H1 (cell line): Measurements from ENCODE around the gene CEACAM16. TPM values are rescaled to one million over a fixed set of nuclear protein-coding genes. Genes with fewer than 3 reads are reported as not detected.

Source experiments
- CTCF ChIA-PET: fragments of 300-600 bp; sonication (Branson Sonifier 250); formaldehyde crosslinking; loops from one replicate; lab custom pipeline; 2021; ENCODE audit not compliant: partially characterized antibody; lab: Charles Lee
- POLR2A ChIA-PET: fragments of 300-600 bp; sonication (Branson Sonifier 250); formaldehyde crosslinking; loops from one replicate; lab custom pipeline; 2021; ENCODE audit warnings: inconsistent platforms; ENCODE audit not compliant: partially characterized antibody; lab: Charles Lee
- DNase-seq, 2 experiments: peaks; one replicate each; pipeline versions ENCODE4 v3.0.0 to v3.0.0-alpha.2; 2010 to 2022; ENCODE audit warnings: low spot score in 2 of 2, low read depth in 1 of 2, mixed read lengths in 1 of 2
- FAIRE-seq: peaks from 2 replicates; lab custom pipeline; 2011; peaks lifted over from hg19 to GRCh38; lab: Jason Lieb, UNC
- H2AFZ ChIP-seq: 2 replicates; pipeline ENCODE4 v1.8.1; 2012; ENCODE audit warnings: low read length, inconsistent platforms
- H2AK5ac ChIP-seq: 2 replicates; pipeline ENCODE4 v1.6.1; 2013; ENCODE audit warnings: low read depth, low read length
- H2BK120ac ChIP-seq: replicated peaks from 2 replicates; pipeline ENCODE3; 2013; ENCODE audit warnings: low read depth, low read length, inconsistent platforms
- H2BK12ac ChIP-seq: 2 replicates; pipeline ENCODE4 v1.6.1; 2013; ENCODE audit warnings: low read depth, low read length
- H2BK15ac ChIP-seq: 2 replicates; pipeline ENCODE4 v1.6.1; 2013; ENCODE audit warnings: low read length
- H2BK20ac ChIP-seq: 2 replicates; pipeline ENCODE4 v1.6.1; 2013; ENCODE audit warnings: low read length
- H2BK5ac ChIP-seq: 2 replicates; pipeline ENCODE4 v1.6.1; 2013; ENCODE audit warnings: low read depth, low read length
- H3K14ac ChIP-seq: 2 replicates; pipeline ENCODE4 v1.6.1; 2013; ENCODE audit warnings: inconsistent platforms; ENCODE audit not compliant: insufficient read length
- H3K18ac ChIP-seq: 2 replicates; pipeline ENCODE4 v1.6.1; 2013; ENCODE audit warnings: low read length; ENCODE audit errors: extremely low read depth
- H3K23ac ChIP-seq: 2 replicates; pipeline ENCODE4 v1.6.1; 2013; ENCODE audit warnings: inconsistent platforms; ENCODE audit not compliant: insufficient read length
- H3K23me2 ChIP-seq: 2 replicates; pipeline ENCODE4 v1.6.1; 2013; ENCODE audit warnings: low read depth, low read length
- H3K27ac ChIP-seq: 2 replicates; pipeline ENCODE4 v1.6.1; 2011; ENCODE audit warnings: low read depth, low read length, inconsistent platforms
- H3K27me3 ChIP-seq, 4 experiments: replicated peaks in 1 of 4; 1 replicate in 1 of 4; 2 replicates in 3 of 4; pipeline versions ENCODE4 v1.6.1 to v1.8.1; 2011 to 2013; ENCODE audit warnings: low read length in 3 of 4, mild to moderate bottlenecking in 3 of 4, inconsistent platforms in 2 of 4, mixed read lengths in 2 of 4, moderate library complexity in 1 of 4; ENCODE audit not compliant: control insufficient read depth in 3 of 4, insufficient read depth in 3 of 4; ENCODE audit errors: extremely low read depth in 1 of 4
- H3K36me3 ChIP-seq, 4 experiments: 2 replicates each; pipeline versions ENCODE4 v1.6.1 to v1.8.1; 2011 to 2013; ENCODE audit warnings: mild to moderate bottlenecking in 4 of 4, low read length in 3 of 4, moderate library complexity in 2 of 4, control low read depth in 1 of 4, inconsistent platforms in 1 of 4; ENCODE audit not compliant: insufficient read depth in 4 of 4, control insufficient read depth in 2 of 4
- H3K4ac ChIP-seq: replicated peaks from 2 replicates; pipeline ENCODE3; 2013; ENCODE audit warnings: low read length, low read depth, mixed read lengths, inconsistent platforms; ENCODE audit not compliant: insufficient read length
- H3K4me1 ChIP-seq, 4 experiments: replicated peaks in 1 of 4; 1 replicate in 1 of 4; 2 replicates in 3 of 4; pipeline versions ENCODE4 v1.6.1 to v1.8.1; 2011 to 2013; ENCODE audit warnings: low read length in 3 of 4, inconsistent platforms in 2 of 4, mixed read lengths in 1 of 4; ENCODE audit not compliant: insufficient read depth in 4 of 4, control insufficient read depth in 3 of 4
- H3K4me2 ChIP-seq, 2 experiments: 2 replicates each; pipeline versions ENCODE4 v1.6.1 to v1.8.1; 2011 to 2013; ENCODE audit warnings: low read depth in 2 of 2, low read length in 2 of 2, control low read depth in 1 of 2, inconsistent platforms in 1 of 2, mild to moderate bottlenecking in 1 of 2; ENCODE audit not compliant: insufficient read depth in 1 of 2
- H3K4me3 ChIP-seq, 4 experiments: fragments of 200-600, 300-600 bp in 1 of 4; sonication (generic), shearing (Covaris generic), sonication (Bioruptor Twin) in 1 of 4; 2 replicates each; pipeline versions ENCODE4 v1.5.1 to v1.8.1; 2011 to 2016; ENCODE audit warnings: low read length in 4 of 4, low read depth in 3 of 4, control low read depth in 2 of 4, inconsistent platforms in 2 of 4, mild to moderate bottlenecking in 2 of 4, mixed read lengths in 1 of 4, moderate library complexity in 1 of 4; ENCODE audit not compliant: insufficient read depth in 2 of 4; ENCODE audit errors: extremely low read depth in 1 of 4
- H3K56ac ChIP-seq: replicated peaks from 2 replicates; pipeline ENCODE3; 2013; ENCODE audit warnings: low read depth, mild to moderate bottlenecking, mixed read lengths, low read length, inconsistent platforms; ENCODE audit not compliant: insufficient read length
- H3K79me1 ChIP-seq: 2 replicates; pipeline ENCODE4 v1.6.1; 2013; ENCODE audit warnings: low read depth, low read length, control low read depth
- H3K79me2 ChIP-seq, 2 experiments: 2 replicates each; pipeline versions ENCODE4 v1.6.1 to v1.8.1; 2012 to 2013; ENCODE audit warnings: low read length in 2 of 2, mild to moderate bottlenecking in 2 of 2, inconsistent platforms in 1 of 2; ENCODE audit not compliant: insufficient read depth in 2 of 2, control insufficient read depth in 1 of 2
- H3K9ac ChIP-seq, 4 experiments: replicated peaks in 1 of 4; 1 replicate in 1 of 4; 2 replicates in 3 of 4; pipeline versions ENCODE4 v1.6.1 to v1.8.1; 2011 to 2013; ENCODE audit warnings: low read depth in 3 of 4, low read length in 3 of 4, control low read depth in 2 of 4, mild to moderate bottlenecking in 2 of 4, moderate library complexity in 2 of 4, inconsistent platforms in 1 of 4; ENCODE audit errors: extremely low read depth in 1 of 4
- H3K9me3 ChIP-seq, 2 experiments: 2 replicates each; pipeline versions ENCODE4 v1.6.1 to v1.8.1; 2012 to 2013; ENCODE audit warnings: mild to moderate bottlenecking in 2 of 2, moderate library complexity in 2 of 2, control low read depth in 1 of 2, inconsistent platforms in 1 of 2, low read depth in 1 of 2, low read length in 1 of 2, mixed read lengths in 1 of 2; ENCODE audit not compliant: insufficient read depth in 2 of 2
- H4K20me1 ChIP-seq, 2 experiments: replicated peaks in 1 of 2; 2 replicates each; pipeline versions ENCODE3 to v1.8.1; 2011 to 2013; ENCODE audit warnings: inconsistent platforms in 2 of 2, low read length in 2 of 2, mild to moderate bottlenecking in 1 of 2; ENCODE audit not compliant: insufficient read depth in 2 of 2, control insufficient read depth in 1 of 2
- H4K5ac ChIP-seq: 2 replicates; pipeline ENCODE4 v1.6.1; 2013; ENCODE audit warnings: low read length, low read depth, mixed read lengths, inconsistent platforms; ENCODE audit not compliant: insufficient read length
- H4K8ac ChIP-seq: 2 replicates; pipeline ENCODE4 v1.8.0; 2013; ENCODE audit warnings: mild to moderate bottlenecking, moderate library complexity, low read length, inconsistent platforms; ENCODE audit not compliant: insufficient read depth; ENCODE audit errors: extremely low read depth
- H4K91ac ChIP-seq: replicated peaks from 2 replicates; pipeline ENCODE3; 2013; ENCODE audit warnings: low read length, mixed read lengths, inconsistent platforms; ENCODE audit not compliant: insufficient read length
- ATF2 ChIP-seq: IDR thresholded peaks from 2 replicates; pipeline ENCODE4 v1.6.1; 2012; ENCODE audit warnings: low read length, inconsistent platforms
- ATF3 ChIP-seq: IDR thresholded peaks from 2 replicates; pipeline ENCODE4 v1.6.1; 2011; ENCODE audit warnings: low read depth, mild to moderate bottlenecking, low read length; ENCODE audit not compliant: insufficient read depth
- BCL11A ChIP-seq, 2 experiments: IDR thresholded peaks; one replicate each; pipeline ENCODE4 v1.6.1; 2011; ENCODE audit warnings: low read depth in 2 of 2, low read length in 2 of 2, mild to moderate bottlenecking in 2 of 2
- POLR2AphosphoS5 ChIP-seq: IDR thresholded peaks from 2 replicates; pipeline ENCODE4 v1.6.1; 2011; ENCODE audit warnings: low read depth, low read length
- RNF2 ChIP-seq: fragments of 200-900, 300-1000 bp; sonication (generic); IDR thresholded peaks from 2 replicates; pipeline ENCODE4 v1.7.1; 2016; ENCODE audit warnings: borderline replicate concordance, low read depth, mild to moderate bottlenecking, antibody characterized with exemption, low read length; ENCODE audit not compliant: poor library complexity, severe bottlenecking; ENCODE audit errors: missing control alignments
- SIN3A ChIP-seq, 2 experiments: IDR thresholded peaks in 1 of 2; conservative IDR thresholded peaks in 1 of 2; 2 replicates each; pipeline ENCODE4 v1.6.1; 2011 to 2012; ENCODE audit warnings: low read length in 2 of 2, improper control_type of control experiment in 1 of 2, low read depth in 1 of 2, mild to moderate bottlenecking in 1 of 2
- SP2 ChIP-seq: IDR thresholded peaks from 2 replicates; pipeline ENCODE4 v1.6.1; 2012; ENCODE audit warnings: mild to moderate bottlenecking, low read length, inconsistent platforms
- TBP ChIP-seq: IDR thresholded peaks from 2 replicates; pipeline ENCODE4 v1.6.1; 2011; ENCODE audit warnings: low read depth, low read length, improper control_type of control experiment
- TCF12 ChIP-seq: IDR thresholded peaks from 2 replicates; pipeline ENCODE4 v1.6.1; 2011; ENCODE audit warnings: low read depth, mild to moderate bottlenecking, low read length
- WGBS, 2 experiments: shearing (Covaris generic) in 1 of 2; methylation state at CpG; one replicate each; pipeline versions ENCODE4 v1.1.6 to v1.1.7; 2013 to 2015; ENCODE audit warnings: low lambda C conversion rate in 2 of 2, mixed read lengths in 2 of 2, inconsistent platforms in 1 of 2, low coverage in 1 of 2, missing lambda C conversion rate in 1 of 2; ENCODE audit not compliant: insufficient replicate concordance in 2 of 2, insufficient coverage in 1 of 2, insufficient read length in 1 of 2; ENCODE audit errors: extremely low coverage in 1 of 2, missing lambda C conversion rate in 1 of 2; 5-methylcytosine and 5-hydroxymethylcytosine counted together
- polyA plus RNA-seq, 7 experiments: library from polyadenylated mRNA; depleted of rRNA in 3 of 7; stranded (reverse) in 5 of 7; unstranded in 2 of 7; fragments of >200 nt in 5 of 7; fragments of 200-250 nt in 2 of 7; gene quantifications; 1 replicate in 5 of 7; 2 replicates in 1 of 7; 4 replicates in 1 of 7; pipeline versions ENCODE4 v1.2.1 to v1.2.3, GENCODE V29; 2011 to 2013; ENCODE audit warnings: missing spikeins in 2 of 7, mixed read lengths in 2 of 7
- total RNA-seq: library from RNA; stranded (reverse); fragmentation: NEBNext Ultra II Directional; extraction: Animal tissue kit (Norgen Biotek cat#: 25700); gene quantifications from 2 replicates; pipeline ENCODE4 v1.2.1, GENCODE V29; 2021

CEACAM16 gene
- total and polyA plus RNA-seq, 2 of the 8 experiments (the other 6 are each of a cell fraction or from before 2014, with no cell fraction given): not detected

- no peaks in the 10 kb centered on the region for H3K36me3 ChIP-seq
- H2BK5ac ChIP-seq: no peak overlapping the region
- FAIRE-seq (no peak), DNase-seq (no peak)
- H3K79me2 ChIP-seq: no peaks in the 10 kb centered on the region
- H2AK5ac ChIP-seq: no peak overlapping the region
- H3K9ac ChIP-seq: no peak overlapping the region
- ChIA-PET POLR2A (interaction anchor here (0.6 to 0.9 kb wide), 2 partner anchors 11 to 215 kb away, joined by 3 read pairs; no protein-coding TSS in a partner anchor), CTCF (interaction anchor here (0.7 to 2.2 kb wide), 6 partner anchors 11 to 99 kb away, joined by 3 to 8 read pairs (median 4); no protein-coding TSS in a partner anchor)
- H3K4me1 ChIP-seq: no peaks in the 10 kb centered on the region; a peak in 1 of 7 replicates
- no peak overlapping the region for H4K91ac ChIP-seq
- H4K20me1 ChIP-seq: no peaks in the 10 kb centered on the region
- H3K18ac ChIP-seq: no peak overlapping the region
- H4K5ac ChIP-seq: no peak overlapping the region
- no peak overlapping the region for H2BK15ac ChIP-seq
- H3K79me1 ChIP-seq: no peaks in the 10 kb centered on the region; the same call in 1 of the 2 replicates
- no peak overlapping the region for H3K56ac ChIP-seq
- H2BK120ac ChIP-seq: no peak overlapping the region
- H2AFZ ChIP-seq: no peak overlapping the region
- no peak overlapping the region for H3K27ac ChIP-seq
- no peak overlapping the region for H3K4me3 ChIP-seq
- WGBS, 2 experiments: 75% methylated on average over 8 of the region's 9 CpGs; no CpG with 5 or more reads in 1 of the 2 experiments
- H3K14ac ChIP-seq: no peak overlapping the region
- H3K4ac ChIP-seq: no peak overlapping the region
- no peak overlapping the region for H2BK20ac ChIP-seq
- no peak overlapping the region for H3K4me2 ChIP-seq
- H3K23ac ChIP-seq: no peak overlapping the region
- H3K23me2 ChIP-seq: no peaks in the 10 kb centered on the region
- H2BK12ac ChIP-seq: peak overlapping the region; percentile 75; the same call in 1 of the 2 replicates
- H4K8ac ChIP-seq: no peak overlapping the region
- no peaks in the 10 kb centered on the region for H3K27me3 ChIP-seq
- H3K9me3 ChIP-seq: no peaks in the 10 kb centered on the region
- no peak for TF ChIP-seq BCL11A (IDR thresholded peaks at IDR 0.05; ENCODE audit: low read depth in 2 of 2, low read length in 2 of 2)
- TF ChIP-seq RNF2: no peak
- no peak for TF ChIP-seq ATF2
- no peak for TF ChIP-seq TCF12
- no peak for TF ChIP-seq SIN3A (conservative IDR thresholded peaks at IDR 0.05 in 1 of 2, IDR thresholded peaks at IDR 0.05 in 1 of 2; ENCODE audit: low read depth in 1 of 2, low read length in 2 of 2)
- no peak for TF ChIP-seq SP2
- no peak for TF ChIP-seq POLR2AphosphoS5
- TF ChIP-seq ATF3: no peak
- TF ChIP-seq TBP: no peak
These were observed 15.3 kb upstream of the CEACAM16 start for GRCh38 chr19:44683434-44684210.
